SK-N-MC (cell line): ENCODE results near the gene NT5C3A.

Experiments
- DNase-seq: peaks from one replicate; pipeline ENCODE4 v3.0.0-alpha.2; 2011; ENCODE audit warnings: low read depth, low spot score
- H3K27ac ChIP-seq: fragments of 200-600 bp; sonication (generic); 2 replicates; pipeline ENCODE4 v1.5.1; 2016; ENCODE audit warnings: mixed run types
- H3K36me3 ChIP-seq: fragments of 200-600 bp; sonication (generic); 2 replicates; pipeline ENCODE4 v1.6.1; 2017; ENCODE audit warnings: antibody characterized with exemption, low read length, mixed read lengths; ENCODE audit not compliant: insufficient read depth
- H3K4me3 ChIP-seq: fragments of 200-600 bp; sonication (generic); 2 replicates; pipeline ENCODE4 v1.5.1; 2016
- H3K9ac ChIP-seq: fragments of 200-600 bp; sonication (generic); 2 replicates; pipeline ENCODE4 v1.8.0; 2017; ENCODE audit warnings: mixed run types, mixed read lengths; ENCODE audit not compliant: insufficient read length
- H3K9me3 ChIP-seq: fragments of 200-600 bp; sonication (generic); 2 replicates; pipeline ENCODE4 v1.6.1; 2017; ENCODE audit warnings: low read depth, mild to moderate bottlenecking, antibody characterized with exemption, low read length, moderate library complexity, mixed read lengths
- EZH2 ChIP-seq: fragments of 200-600 bp; sonication (generic); IDR thresholded peaks from one replicate; pipeline ENCODE4 v1.6.1; 2017; ENCODE audit warnings: antibody characterized with exemption
- FOXP2 ChIP-seq: optimal IDR thresholded peaks from 2 replicates; pipeline ENCODE3; 2011; ENCODE audit warnings: mild to moderate bottlenecking, moderate library complexity; ENCODE audit not compliant: insufficient read depth; ENCODE audit errors: extremely low read length, control extremely low read depth
- POLR2AphosphoS5 ChIP-seq: IDR thresholded peaks from 2 replicates; pipeline ENCODE4 v1.6.1; 2012; ENCODE audit warnings: mild to moderate bottlenecking, low read depth, low read length, borderline replicate concordance

NT5C3A gene

DNA sequence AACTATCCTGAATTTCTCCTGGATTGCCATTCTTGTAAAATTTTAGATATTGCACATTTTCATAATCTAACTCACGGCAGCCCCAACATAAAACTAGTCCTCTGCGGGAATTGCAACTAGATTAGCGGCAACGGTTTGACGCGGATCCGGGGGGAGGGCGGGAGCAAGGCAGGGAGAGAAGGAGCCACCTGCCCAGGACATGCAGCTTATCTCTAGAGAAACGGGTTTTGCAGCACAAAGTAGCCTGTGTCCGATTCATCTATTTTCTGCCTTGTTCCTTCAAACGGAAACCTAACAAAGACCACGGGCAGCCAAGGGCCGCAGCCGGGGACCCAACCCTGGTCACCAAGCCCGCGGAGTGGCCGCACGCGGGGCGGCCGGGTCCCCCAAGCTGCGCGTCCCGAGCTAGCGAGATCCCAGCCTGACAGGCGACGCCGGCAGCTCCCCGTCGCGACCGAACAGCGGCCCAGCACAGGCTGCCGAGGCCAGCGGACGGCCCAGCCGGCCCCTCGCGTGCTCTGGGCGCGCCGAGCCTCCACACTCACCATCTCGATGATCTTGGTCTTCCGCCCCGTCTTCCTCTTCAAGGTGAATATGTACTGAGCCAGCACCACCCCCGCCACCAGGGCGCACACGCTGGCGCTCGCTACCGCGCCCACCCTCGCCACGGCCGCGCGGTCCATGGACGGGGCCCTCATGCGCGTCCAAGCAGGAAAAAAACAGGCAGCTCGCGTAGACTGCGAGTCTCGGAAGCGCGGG lies at the start of gene NT5C3A:
Gene NT5C3A, minus strand, starts transcription at position 754 of the 759 bp plus-strand sequence. Its CDS starts 71 bp downstream, at position 683.
- DNase-seq: no peak
- TF ChIP-seq POLR2AphosphoS5: peak; percentile 39; the same call in 1 of the 2 replicates
- no peak for TF ChIP-seq FOXP2
- TF ChIP-seq EZH2: no peak
- Histone ChIP-seq H3K36me3 (peaks cover 19% of the 10 kb centered on the region), H3K27ac (peak within 1 kb of the TSS; percentile 94), H3K9me3 (no peaks in the 10 kb centered on the region; the same call in 1 of the 2 replicates), H3K4me3 (peak within 1 kb of the TSS; percentile 99), H3K9ac (peak within 1 kb of the TSS; percentile 95)

DNA sequence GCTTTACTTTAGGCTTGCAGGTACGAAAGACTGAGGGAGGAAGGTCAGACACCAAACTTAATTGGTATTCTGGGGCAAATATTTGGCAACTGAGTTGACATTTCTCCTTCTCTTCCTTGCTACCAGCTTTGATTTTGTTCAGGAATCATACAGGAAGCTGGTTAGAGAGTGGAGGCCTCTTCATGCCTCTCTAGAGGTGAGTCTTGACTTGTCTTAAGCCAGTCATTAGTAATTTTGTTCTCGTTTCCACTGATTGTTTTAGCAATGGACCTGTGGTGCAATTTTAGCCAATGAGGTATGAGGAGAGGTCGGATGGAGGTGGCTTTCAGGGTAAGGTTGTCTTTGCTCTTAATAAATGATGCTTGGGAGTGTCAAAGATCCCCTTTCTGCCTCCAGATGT lies 49.0 kb upstream of the NT5C3A start:
- Histone ChIP-seq H3K9me3 (no peaks in the 10 kb centered on the region), H3K9ac (no peak overlapping the region), H3K4me3 (no peak overlapping the region), H3K36me3 (no peaks in the 10 kb centered on the region), H3K27ac (no peak overlapping the region)
- TF ChIP-seq FOXP2 (no peak), EZH2 (no peak), POLR2AphosphoS5 (no peak)
- no peak for DNase-seq

DNA sequence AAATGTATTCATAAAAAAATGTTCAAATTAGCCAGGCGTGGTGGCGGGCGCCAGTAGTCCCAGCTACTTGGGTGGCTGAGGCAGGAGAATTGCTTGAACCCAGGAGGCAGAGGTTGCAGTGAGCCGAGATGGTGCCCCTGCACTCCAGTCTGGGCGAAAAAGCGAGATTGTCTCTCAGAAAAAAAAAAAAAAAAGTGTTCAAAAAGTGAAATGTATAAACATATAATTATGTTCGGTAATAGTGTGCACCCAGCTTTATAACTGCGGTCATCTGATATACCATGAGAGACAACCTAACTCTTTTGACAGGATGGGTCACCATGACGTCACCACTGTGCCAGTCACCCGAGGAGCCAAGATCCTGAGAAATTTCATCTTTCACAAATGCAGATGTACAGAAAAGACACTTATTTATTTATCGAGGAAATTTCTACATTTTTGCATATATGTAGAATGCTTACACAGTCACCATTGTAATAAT lies 47.2 kb upstream of the NT5C3A start:
- no peak for DNase-seq
- TF ChIP-seq FOXP2: no peak
- no peak for TF ChIP-seq POLR2AphosphoS5
- no peak for TF ChIP-seq EZH2
- Histone ChIP-seq H3K4me3 (peak overlapping the region; percentile 86), H3K9me3 (no peaks in the 10 kb centered on the region), H3K36me3 (peaks cover 2% of the 10 kb centered on the region; the same call in 1 of the 2 replicates), H3K9ac (peak overlapping the region; percentile 66), H3K27ac (no peak overlapping the region)

DNA sequence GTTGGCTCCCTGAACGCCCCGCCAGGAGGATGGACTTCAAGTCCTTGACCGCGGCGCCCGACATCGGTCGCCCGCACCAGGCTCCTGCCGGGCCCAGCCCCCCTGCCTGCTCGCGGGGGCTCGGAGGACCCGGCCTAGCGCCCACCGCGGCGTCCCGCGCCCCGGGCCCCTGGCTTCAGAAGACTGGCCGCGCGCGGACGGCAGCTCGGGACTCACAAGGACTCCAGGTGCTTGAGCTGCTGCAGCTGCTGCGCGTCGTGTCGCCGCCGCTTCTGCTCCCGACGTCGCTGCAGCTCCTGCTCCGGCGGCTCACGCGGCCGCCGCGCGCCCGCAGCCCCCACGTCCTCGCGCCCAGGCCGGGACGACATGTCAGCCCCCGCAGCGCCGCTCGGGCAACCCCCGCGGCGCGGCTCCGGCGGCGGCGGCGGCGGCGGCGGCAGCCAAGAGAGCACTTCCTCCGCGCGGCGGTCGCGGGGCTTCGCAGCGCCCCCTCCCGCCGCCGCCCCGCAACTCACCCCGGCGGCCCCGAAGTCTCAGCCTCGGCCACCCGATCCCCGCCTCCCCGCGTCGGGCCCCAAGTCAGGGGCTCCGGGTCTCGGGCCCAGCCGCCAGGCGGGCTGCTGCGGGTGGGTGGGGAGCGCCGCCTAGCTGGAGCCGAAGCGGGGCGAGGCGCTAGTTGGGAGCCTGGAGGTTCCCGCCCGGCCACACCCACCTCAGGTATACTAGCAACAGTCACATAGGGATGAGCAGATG lies 46.6 kb upstream of the NT5C3A start, which contains the start of gene RP9:
Gene RP9, minus strand, starts transcription at position 400 of the 753 bp plus-strand sequence. Its CDS starts 32 bp downstream, at position 368.
- TF ChIP-seq EZH2: no peak
- TF ChIP-seq FOXP2: no peak
- TF ChIP-seq POLR2AphosphoS5: no peak
- Histone ChIP-seq H3K9me3 (no peaks in the 10 kb centered on the region), H3K9ac (peak within 1 kb of the TSS; percentile 87), H3K4me3 (peak within 1 kb of the TSS; percentile 86), H3K36me3 (peaks cover 3% of the 10 kb centered on the region; the same call in 1 of the 2 replicates), H3K27ac (no peak within 1 kb of the TSS)
- no peak for DNase-seq

DNA sequence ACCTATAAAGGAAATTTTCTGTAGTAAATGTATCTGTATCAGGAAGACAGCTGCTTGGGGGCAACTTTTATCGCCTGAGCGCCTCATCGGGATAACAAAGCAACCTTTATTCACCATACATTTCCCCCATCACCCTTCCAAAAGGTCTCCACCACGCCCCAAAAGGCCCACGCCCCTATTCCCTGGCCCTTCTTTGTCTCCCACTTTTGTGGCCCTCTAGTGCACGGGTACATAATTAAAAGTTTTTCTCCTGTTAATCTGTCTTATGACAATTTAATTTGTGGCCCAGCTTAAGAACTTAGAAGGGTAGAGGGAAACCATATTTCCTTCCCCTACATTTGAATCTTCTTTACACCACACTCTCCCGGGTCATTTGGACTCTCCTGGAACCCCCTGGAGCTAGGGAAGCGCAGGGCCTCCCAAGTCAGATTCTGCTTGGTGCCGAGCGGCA lies 46.0 kb upstream of the NT5C3A start:
- H3K9me3 ChIP-seq: no peaks in the 10 kb centered on the region
- DNase-seq: no peak
- TF ChIP-seq EZH2 (no peak), FOXP2 (no peak), POLR2AphosphoS5 (no peak)

DNA sequence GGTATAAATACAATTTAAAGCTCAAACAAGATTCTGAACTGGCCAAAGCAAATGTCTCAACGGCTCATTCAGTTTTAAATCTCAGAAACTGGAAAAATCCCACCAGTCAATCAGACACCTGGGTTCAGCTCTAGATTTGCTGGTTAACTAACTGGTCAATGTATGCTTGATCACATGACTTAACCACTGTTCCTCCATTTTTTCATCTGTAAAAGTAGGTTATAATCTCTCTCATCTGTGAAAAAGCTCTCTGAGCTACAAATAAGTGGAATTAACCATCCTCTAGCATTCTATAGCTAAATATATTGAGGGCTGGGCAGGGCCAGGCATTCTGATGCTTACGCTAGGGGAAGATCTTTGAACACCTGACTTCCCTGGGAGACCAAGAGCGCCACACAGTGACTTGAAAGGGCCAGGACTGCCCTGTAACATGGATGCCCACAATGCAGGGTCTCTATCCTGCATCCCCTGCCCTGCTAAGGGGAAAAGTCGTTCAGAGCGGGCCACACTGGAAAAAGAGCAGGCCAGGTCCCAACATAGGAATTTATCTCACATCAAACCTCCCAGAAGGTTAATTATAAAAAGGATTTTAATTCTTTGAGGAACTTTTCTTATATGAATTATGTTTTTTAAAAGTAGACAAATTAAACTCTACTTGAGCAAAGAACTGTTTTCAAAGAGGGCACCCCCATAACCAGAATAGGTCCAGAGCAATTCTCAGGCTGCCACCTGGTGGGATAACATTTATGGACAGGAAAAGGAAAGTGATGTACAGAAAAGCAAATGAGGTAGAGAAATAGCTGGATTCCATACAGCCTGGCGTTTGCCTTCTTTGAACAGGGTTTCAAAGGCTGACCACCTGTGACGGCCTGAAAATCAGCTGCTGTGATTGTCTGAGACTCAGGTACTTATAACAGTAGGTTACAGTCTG lies 44.8 kb upstream of the NT5C3A start:
- no peak overlapping the region for H3K27ac ChIP-seq
- peaks cover 19% of the 10 kb centered on the region for H3K36me3 ChIP-seq
- TF ChIP-seq FOXP2 (no peak), EZH2 (no peak), POLR2AphosphoS5 (no peak)
- DNase-seq: no peak
- no peaks in the 10 kb centered on the region for H3K9me3 ChIP-seq
- H3K9ac ChIP-seq: peak overlapping the region; percentile 87
- H3K4me3 ChIP-seq: peak overlapping the region; percentile 86

More for the DNA sequence above, 46.0 kb upstream of the NT5C3A start:
- Histone ChIP-seq H3K9ac (peak overlapping the region; percentile 87), H3K4me3 (peak overlapping the region; percentile 86), H3K27ac (no peak overlapping the region), H3K36me3 (peaks cover 7% of the 10 kb centered on the region)

DNA sequence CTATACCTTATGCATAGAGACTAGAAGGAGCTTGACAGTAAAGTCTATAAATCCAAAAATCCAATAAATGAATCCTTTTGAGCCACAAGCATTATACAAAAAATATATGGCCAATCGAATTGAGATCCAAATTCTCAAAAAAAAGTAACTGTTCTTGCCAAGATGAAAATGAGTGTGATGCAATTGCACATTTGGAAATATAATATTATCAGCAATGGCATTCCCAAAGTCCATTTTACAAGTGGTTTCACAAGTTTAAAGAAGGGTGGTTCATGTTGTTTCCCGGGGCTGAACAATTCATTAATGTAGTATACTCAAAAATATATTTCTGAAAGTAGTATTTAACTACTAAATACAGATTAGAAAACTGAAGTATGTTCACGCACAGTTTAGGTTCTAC lies 39.3 kb upstream of the NT5C3A start:
- DNase-seq: no peak
- no peaks in the 10 kb centered on the region for H3K9me3 ChIP-seq
- no peak overlapping the region for H3K9ac ChIP-seq
- H3K27ac ChIP-seq: no peak overlapping the region
- no peak overlapping the region for H3K4me3 ChIP-seq
- TF ChIP-seq POLR2AphosphoS5 (no peak), FOXP2 (no peak), EZH2 (no peak)
- H3K36me3 ChIP-seq: peaks cover 66% of the 10 kb centered on the region
